Measurements from ENCODE around the gene HPSE2. TPM values are rescaled to one million over a fixed set of nuclear protein-coding genes. Genes with fewer than 3 reads are reported as not detected.

HPSE2 gene
- total RNA-seq, 1 experiment from 2014 or later = 0.20 TPM

GRCh38 chr10:99042051-99042771 is 193.4 kb downstream of the HPSE2 start:
- Histone ChIP-seq H3K9me3 (ENCODE audit: control insufficient read depth, low read depth, low read length) (no peaks in the 10 kb centered on the region), H2BK5ac (ENCODE audit: insufficient read length, low read length) (no peak overlapping the region), H3K4me1 (ENCODE audit: insufficient read depth, low read length) (no peaks in the 10 kb centered on the region), H2BK15ac (ENCODE audit: low read depth, low read length) (no peak overlapping the region), H4K8ac (replicated peaks; ENCODE audit: insufficient read length, low read depth, low read length) (no peak overlapping the region), H4K91ac (ENCODE audit: insufficient read length, low read depth, low read length) (no peak overlapping the region), H2BK12ac (ENCODE audit: insufficient read length, low read depth, low read length) (no peak overlapping the region), H2BK20ac (ENCODE audit: low read depth, low read length, poor library complexity, severe bottlenecking) (no peak overlapping the region), H3K18ac (ENCODE audit: insufficient read length, low read depth, low read length) (no peak overlapping the region), H2AFZ (ENCODE audit: low read length) (no peak overlapping the region), H3K9ac (ENCODE audit: extremely low read depth, insufficient read length, low read length) (no peak overlapping the region), H3K23me2 (ENCODE audit: insufficient read length, low read depth, low read length, poor library complexity, severe bottlenecking) (no peaks in the 10 kb centered on the region), H3K4me2 (ENCODE audit: insufficient read depth, insufficient read length, low read length) (no peak overlapping the region), H3K27ac (ENCODE audit: insufficient read length, low read depth, low read length) (no peak overlapping the region), H2AK5ac (ENCODE audit: insufficient read length, low read length) (no peak overlapping the region), H3K79me2 (ENCODE audit: insufficient read depth, low read length) (no peaks in the 10 kb centered on the region), H3K14ac (ENCODE audit: insufficient read depth, low read length) (no peak overlapping the region), H2BK120ac (ENCODE audit: low read depth, low read length, poor library complexity, severe bottlenecking) (no peak overlapping the region), H3K79me1 (ENCODE audit: insufficient read depth, low read depth, low read length, poor library complexity, severe bottlenecking) (no peaks in the 10 kb centered on the region), H3K56ac (ENCODE audit: insufficient read length, low read depth, low read length) (no peak overlapping the region), H3T11ph (ENCODE audit: low read length) (no peak overlapping the region), H3K23ac (ENCODE audit: insufficient read length, low read depth, low read length) (no peak overlapping the region), H3K27me3 (ENCODE audit: insufficient read depth, low read length) (no peaks in the 10 kb centered on the region), H4K5ac (ENCODE audit: insufficient read length, low read depth, low read length) (no peak overlapping the region), H3K4ac (ENCODE audit: low read depth, low read length) (no peak overlapping the region), H4K20me1 (ENCODE audit: control insufficient read depth, insufficient read depth, insufficient read length) (no peaks in the 10 kb centered on the region)
- Mint-ChIP-seq H3K27ac (no peak overlapping the region), H3K9me3 (peaks cover 48 to 50% of the 10 kb centered on the region in 2 experiments), H3K4me1 (no peaks in the 10 kb centered on the region), H3K27me3 (ENCODE audit: low read depth) (peaks cover 2% of the 10 kb centered on the region; the same call in 1 of the 2 replicates), H3K36me3 (ENCODE audit: insufficient read depth in 1 of 3, low read depth in 3 of 3) (peaks cover 8 to 44% (median 16%) of the 10 kb centered on the region in 3 experiments), H3K4me3 (no peak overlapping the region)
- no CpG with 5 or more reads among the region's 10 CpGs for WGBS (ENCODE audit: extremely low coverage, insufficient read length, low lambda C conversion rate)
- no peak for DNase-seq
- TF ChIP-seq CTCF (conservative IDR thresholded peaks at IDR 0.05) = no peak
